GM21381 (cell line): ENCODE measurements around the gene FBXL16.

ENCODE experiments used
- ATAC-seq: cut with Tn5 transposase; IDR thresholded peaks from one replicate; pipeline ENCODE4 v1.9.1; 2021; ENCODE audit warnings: mild to moderate bottlenecking, moderate library complexity; ENCODE audit not compliant: unreplicated experiment

FBXL16 gene

GRCh38 chr16:711548-712320, 6.1 kb upstream of the FBXL16 start:
- ATAC-seq: no peak

- no peak for ATAC-seq
Observed at GRCh38 chr16:711084-711483, 5.5 kb upstream of the FBXL16 start.

GRCh38 chr16:710500-711075, 5.0 kb upstream of the FBXL16 start:
- no peak for ATAC-seq

GRCh38 chr16:709566-710499, 4.2 kb upstream of the FBXL16 start:
- no peak for ATAC-seq

DNA sequence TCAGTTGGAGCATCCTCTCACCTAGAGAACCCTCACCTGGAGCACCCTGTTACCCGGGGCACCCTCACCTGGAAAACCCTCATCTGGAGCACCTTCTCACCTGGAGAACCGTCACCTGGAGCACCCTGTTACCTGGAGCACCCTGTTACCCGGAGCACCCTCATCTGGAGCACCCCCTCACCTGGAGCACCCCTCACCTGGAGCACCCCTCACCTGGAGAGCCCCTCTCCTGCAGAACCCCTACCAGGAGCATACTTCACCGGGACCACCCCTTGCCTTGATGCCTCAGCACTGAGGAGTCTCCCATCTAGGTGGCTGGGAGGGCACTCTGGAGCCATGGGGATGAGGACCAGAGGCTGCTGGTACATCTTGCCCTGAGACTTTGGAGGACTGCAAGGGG, 3.4 kb upstream of the FBXL16 start:
- no peak for ATAC-seq

DNA sequence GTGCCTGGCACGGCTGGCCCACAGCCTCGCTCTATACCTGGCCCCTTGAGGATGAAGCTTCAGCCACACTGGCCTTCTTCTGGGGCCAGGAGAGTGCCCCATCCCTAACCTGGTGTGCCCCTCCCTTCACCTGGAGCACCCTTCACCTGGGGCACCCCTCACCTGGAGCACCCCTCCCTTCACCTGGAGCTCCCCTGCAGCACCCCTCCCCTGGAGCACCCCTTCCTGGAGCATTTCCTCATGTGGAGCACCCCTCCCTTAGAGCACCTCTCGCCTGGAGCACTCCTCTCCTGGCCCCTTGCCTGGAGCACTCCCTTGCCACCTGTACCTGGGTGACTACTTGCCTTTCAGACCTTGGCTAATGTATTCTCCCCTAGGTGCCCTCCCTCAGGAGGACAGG, 2.4 kb upstream of the FBXL16 start:
- no peak for ATAC-seq

DNA sequence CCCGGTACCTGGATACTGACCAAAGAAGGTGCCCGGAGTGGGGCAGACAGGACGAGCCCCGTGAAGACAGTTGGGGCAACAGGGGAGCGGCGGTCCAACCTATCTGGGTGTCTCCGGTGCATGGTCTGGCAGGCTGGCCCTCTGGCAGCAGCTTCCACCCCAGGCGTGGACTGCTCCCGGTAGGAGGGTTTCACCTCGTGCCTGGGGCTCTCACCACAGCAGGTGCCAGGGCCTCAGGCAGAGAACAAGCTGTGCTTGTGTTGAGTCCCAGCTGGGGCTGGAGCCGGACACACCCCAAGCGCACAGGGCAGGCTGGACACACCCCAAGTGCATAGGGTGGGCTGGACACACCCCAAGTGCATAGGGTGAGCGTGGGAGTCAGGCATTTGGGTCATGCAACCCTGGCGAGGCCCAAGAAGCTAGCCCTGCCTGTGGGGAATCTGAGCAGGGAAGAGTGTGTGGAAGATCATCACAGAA, 1.5 kb upstream of the FBXL16 start:
- ATAC-seq: no peak

- no peak for ATAC-seq
Observed at GRCh38 chr16:706189-707061, 824 bp upstream of the FBXL16 start.

DNA sequence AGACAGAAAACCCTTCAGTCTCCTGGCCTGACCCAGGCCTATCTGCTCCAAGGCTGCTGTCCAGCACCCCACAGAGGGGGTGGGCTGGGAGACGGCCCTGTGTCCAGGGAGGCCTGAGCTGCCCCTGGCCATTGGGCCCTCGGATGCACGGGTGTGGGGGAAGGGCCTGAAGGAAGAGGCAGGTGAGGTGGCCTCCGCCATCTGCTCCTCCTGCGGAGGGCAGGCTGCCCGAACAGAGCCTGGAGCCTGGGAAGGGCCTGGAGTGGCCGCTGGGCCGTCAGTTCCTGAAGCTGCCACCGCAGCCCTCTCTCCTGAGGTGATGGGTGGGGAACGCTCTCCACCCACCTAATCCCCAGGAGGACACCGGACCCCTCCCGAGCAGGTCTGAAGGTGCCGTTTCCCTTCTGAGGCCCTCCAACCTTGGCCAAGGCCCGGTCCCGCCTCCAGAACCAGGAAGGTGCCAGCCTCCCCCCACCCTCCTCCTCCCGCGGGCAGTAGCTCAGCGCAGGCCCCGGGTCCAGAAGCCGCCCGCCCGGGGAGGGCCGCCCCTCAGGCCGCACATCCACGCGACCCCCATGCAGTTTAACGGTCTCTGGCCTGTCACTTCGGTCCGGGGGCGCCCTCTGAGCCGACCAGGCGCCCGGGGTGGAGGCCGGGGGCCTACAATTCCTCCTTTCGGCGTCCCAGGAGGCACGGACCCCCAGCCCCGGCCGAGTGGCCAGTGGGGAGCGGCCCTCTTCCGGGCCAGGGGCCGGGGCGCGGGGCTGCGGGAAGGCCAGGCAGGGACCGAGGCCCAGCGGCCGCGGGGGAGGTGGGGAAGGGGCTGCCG, 835 bp downstream of the FBXL16 start:
- no peak for ATAC-seq

DNA sequence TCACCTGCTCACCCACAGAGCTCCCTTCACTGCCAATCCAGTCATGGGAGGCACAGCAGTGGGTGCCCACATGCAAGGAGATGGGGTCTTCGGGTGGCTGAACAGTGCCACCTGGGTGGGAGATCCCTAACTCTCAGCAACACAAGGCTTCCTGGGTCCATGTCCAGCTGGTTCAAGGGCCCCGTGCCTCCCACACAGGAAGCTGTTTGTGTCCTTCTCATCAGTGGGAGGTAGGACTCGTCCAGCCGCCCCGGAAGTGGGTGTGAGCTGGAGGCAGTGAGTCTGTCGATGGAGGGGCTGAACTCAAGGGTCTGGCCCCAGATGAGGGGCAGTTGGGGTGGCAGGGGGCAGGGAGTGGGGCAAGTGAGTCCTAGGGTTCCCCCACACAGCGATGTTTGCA, 1.6 kb downstream of the FBXL16 start:
- no peak for ATAC-seq

- ATAC-seq: no peak
Observed at GRCh38 chr16:703406-703805, 2.2 kb downstream of the FBXL16 start.

DNA sequence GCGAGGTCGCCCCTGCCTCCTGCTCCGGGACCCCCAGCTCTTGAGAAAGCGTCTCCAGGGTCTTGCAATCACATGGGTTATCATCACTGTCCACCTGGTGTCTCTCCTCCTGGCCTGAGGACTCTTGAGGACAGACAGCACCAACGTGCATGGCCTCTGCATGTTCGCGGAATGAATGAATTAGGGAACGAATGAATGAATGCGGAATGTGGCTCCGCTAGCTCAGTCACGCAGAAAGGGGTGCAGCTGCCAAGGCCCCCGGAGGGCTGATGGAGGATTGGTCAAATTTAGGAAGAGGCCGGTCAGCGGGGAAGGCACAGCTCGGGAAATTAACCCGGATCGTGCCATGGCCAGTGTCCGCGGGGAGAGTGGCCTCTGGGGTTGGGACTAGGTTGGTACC, 3.3 kb downstream of the FBXL16 start:
- no peak for ATAC-seq

DNA sequence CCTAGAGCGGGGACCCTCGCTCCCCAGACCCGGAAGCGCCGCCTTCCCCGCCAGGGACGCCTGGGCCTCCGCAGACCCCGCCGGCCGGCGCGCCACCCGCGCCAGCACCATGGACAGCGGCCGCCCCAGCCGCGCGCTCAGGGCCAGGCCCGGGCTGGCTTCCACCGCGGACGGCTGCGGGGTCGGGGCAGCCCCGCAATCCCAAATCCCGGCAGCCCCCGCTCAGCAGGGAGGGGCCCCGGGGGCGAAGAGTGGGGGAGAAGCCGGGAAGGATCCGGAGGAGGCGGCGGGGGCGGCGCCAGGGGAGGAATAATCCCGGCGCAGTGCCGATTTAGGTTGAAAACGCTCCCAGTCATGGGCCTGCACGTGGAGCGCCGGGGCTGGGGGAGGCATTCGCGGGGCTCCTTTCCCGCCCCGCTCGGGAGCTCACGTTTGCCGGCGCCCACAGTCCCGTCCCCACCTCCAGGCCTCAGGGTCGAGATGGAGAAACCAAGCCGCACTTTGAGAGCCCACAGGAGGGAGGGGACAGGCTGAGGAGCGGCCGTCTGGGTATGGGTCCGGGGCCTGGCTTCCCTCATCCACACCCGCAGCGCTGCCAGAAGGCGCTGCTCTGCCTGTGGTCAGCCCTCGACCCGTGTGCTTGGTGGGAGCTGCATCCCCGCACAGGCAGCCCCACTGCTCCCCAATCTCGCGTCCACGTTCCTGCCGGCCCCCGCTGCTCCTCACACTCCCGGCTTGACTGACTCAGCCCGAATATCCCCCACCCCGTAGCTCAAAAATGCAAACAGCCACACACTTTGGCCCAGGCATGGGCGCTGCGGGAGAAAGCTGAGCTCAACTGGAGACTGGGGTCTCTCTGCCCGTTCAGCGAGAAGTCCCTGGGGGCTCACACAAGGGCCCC, 4.7 kb downstream of the FBXL16 start:
- ATAC-seq: no peak

GRCh38 chr16:698911-699671, 6.5 kb downstream of the FBXL16 start:
- ATAC-seq: no peak

DNA sequence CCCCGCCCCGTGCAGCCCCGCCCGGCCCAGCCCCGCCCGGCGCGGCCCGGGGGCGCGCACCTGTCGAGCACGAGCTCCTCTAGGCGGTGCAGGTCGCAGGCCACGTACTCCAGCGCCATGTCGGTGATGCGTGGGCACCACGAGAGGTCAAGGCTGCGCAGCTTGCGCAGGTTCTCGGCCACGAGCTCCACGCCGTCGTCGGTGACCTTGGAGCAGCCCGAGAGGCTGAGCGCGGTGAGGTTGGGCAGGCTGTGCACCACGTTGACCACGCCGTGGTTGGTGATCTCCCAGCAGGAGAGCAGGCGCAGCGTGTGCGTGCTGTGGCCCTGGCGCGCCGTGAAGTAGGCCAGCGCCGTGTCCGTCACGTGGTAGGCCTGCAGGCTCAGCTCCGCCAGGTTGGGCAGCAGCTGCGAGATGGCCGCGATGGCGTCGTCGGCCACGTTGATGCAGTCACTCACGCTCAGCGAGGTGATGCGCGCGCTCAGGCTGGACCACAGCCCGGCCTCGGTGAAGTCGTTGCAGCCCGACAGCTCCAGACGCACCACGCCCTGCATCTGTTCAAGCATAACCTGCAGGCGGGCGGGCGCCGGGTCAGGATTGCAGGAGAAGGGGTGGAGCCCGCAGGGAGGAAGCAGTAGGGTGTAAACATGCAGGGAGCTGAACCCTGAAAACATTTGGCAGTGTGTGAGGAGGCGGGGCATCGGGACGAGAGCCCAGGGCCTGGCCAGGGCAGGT, 10.1 kb downstream of the FBXL16 start:
- no peak for ATAC-seq

DNA sequence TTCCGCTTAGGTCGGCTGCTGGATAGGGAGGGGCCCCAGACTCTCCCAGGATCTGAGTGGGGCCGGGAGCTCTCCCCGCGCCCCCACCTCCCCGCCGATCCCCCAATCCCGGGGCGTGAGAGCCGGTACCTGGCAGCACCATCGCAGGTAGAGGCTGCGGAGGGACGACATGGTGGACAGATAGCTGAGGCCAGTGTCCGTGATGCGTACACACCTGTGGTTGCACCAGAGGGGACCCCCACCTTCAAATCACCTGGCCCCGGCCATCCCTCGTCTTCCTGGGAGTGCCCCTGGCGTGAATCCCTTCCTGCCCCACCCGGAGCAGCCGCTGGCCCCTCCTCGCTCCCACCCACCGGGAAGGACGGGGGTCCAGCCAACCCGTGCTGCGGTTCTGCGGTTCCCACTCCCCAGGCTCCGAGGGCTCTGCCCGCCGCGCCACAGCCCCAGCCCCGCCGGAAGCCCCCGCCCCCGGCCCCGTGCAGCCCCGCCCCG, 10.7 kb downstream of the FBXL16 start:
- no peak for ATAC-seq

DNA sequence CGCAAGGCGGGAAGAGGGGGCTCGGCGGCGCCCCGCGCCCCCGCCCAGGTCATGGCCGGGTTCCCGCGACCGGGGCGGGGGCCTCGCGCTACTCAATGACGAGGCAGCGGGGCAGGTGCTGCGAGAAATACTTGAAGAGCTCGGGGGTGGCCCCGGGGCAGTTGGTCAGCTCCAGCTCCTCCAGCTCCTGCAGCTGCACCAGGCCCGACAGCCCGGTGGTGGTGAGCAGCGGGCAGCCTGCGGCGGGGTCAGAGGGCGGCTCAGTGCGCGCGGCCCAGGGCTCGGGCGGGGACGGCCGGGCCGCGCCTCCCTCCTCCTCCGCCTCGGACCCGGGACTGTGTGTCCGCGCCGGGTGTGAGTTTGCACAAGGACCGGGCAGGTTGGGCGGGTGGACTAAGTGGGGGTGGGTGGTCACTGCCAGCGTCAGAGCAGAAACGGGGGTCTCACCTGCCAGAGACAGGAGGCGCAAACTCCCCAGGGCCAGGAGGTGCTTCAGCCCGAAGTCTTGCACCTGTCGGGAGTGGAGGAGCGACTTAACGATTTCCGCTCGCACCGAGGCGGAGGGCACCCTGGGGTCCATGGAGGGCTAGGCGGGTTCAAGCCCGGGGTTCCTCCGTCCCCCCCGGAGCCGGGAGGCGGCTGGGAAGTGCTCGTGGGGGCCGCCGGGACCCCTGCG, 11.3 kb downstream of the FBXL16 start:
- no peak for ATAC-seq
